Activated CD4-positive, CD25-positive, alpha-beta regulatory T cell treated with anti-CD3 and anti-CD28 coated beads, Interleukin-2, amount 50 U/mL, for 24 hours (primary cell): ENCODE measurements around the gene ATE1.

Experiments used
- ATAC-seq, 2 donors: fragments of 150-1000 bp; cut with Tn5 transposase; one replicate each; pipeline ENCODE4 v1.10.0; 2021; ENCODE audit warnings: mild to moderate bottlenecking in 1 of 2, moderate library complexity in 1 of 2

Gene ATE1

DNA sequence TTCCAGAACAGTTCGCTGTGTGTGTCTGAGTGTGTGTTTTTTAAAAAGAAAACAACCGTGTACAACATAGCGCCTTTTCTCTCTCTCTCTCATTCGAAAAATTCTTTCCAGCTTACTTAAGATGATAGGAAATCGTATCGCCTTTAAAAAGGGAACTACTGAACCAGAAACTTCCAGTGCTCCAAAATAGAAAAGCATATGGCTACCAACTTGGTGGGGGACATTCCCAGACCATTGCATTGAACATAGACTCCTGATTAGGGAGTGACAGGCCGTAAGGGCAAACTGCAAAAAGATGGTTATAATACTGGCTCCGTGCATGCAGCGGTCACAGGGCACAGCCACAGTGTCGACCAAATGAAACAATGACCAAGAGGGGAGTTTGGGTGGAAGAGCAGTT is 235.2 kb downstream of the ATE1 start:
- no peak for ATAC-seq

DNA sequence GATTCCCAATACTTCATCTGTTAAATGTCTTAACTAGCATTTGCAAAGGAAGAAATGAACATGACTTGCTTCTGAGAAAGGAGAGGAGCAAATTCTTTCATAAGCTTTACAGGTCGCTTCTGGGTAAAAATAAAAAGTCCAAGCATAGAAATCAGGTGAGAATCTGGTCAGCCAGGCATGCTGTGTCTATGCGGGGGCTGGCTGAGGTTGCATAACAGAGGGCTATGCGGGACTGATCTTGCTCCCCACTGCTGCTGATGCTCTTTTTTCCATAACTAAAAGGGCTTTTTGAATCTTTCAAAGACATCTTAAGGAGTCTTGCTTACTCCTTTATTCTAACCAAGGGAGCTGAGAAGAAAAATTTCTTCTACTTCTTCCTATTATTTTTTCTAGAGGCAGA is 236.9 kb downstream of the ATE1 start:
- ATAC-seq, result no peak
